Mesenchymal stem cell (in vitro differentiated cells and primary cell): ENCODE data around the gene SERPINE1.

Experiments used
- DNase-seq: peaks from one replicate; pipeline ENCODE4 v3.0.0-alpha.2; 2013
- H2AFZ ChIP-seq: one replicate; pipeline ENCODE4 v1.6.1; 2013; ENCODE audit warnings: low read depth, mild to moderate bottlenecking, control low read depth, inconsistent platforms, low read length, moderate library complexity
- H2AK5ac ChIP-seq: 2 replicates; pipeline ENCODE4 v1.6.1; 2013; ENCODE audit warnings: low read length, moderate library complexity, mild to moderate bottlenecking, inconsistent platforms; ENCODE audit not compliant: severe bottlenecking
- H2BK120ac ChIP-seq: one replicate; pipeline ENCODE4 v1.6.1; 2013; ENCODE audit warnings: low read depth, mild to moderate bottlenecking, inconsistent platforms, low read length, moderate library complexity
- H2BK12ac ChIP-seq, 2 experiments: one replicate each; pipeline ENCODE4 v1.6.1; 2013; ENCODE audit warnings: inconsistent platforms in 2 of 2, low read length in 2 of 2, mild to moderate bottlenecking in 2 of 2, moderate library complexity in 2 of 2, control low read depth in 1 of 2
- H2BK15ac ChIP-seq: one replicate; pipeline ENCODE4 v1.6.1; 2013; ENCODE audit warnings: mild to moderate bottlenecking, low read depth, inconsistent platforms; ENCODE audit not compliant: poor library complexity, severe bottlenecking
- H2BK5ac ChIP-seq: 2 replicates; pipeline ENCODE4 v1.6.1; 2013; ENCODE audit warnings: low read depth, mild to moderate bottlenecking, low read length, control low read depth, inconsistent platforms; ENCODE audit not compliant: poor library complexity, severe bottlenecking
- H3K14ac ChIP-seq, 2 experiments: one replicate each; pipeline ENCODE4 v1.6.1; 2013; ENCODE audit warnings: inconsistent platforms in 2 of 2, low read length in 2 of 2, control low read depth in 1 of 2, mild to moderate bottlenecking in 1 of 2, moderate library complexity in 1 of 2
- H3K18ac ChIP-seq, 2 experiments: one replicate each; pipeline ENCODE4 v1.6.1; 2013; ENCODE audit warnings: inconsistent platforms in 2 of 2, low read length in 2 of 2, control low read depth in 1 of 2, low read depth in 1 of 2, mild to moderate bottlenecking in 1 of 2
- H3K23ac ChIP-seq, 2 experiments: one replicate each; pipeline ENCODE4 v1.6.1; 2013; ENCODE audit warnings: inconsistent platforms in 2 of 2, low read length in 2 of 2, mild to moderate bottlenecking in 2 of 2, moderate library complexity in 2 of 2, control low read depth in 1 of 2
- H3K27ac ChIP-seq: 2 replicates; pipeline ENCODE4 v1.5.1; 2013; ENCODE audit warnings: mild to moderate bottlenecking, moderate library complexity, low read length, control low read depth, inconsistent platforms; ENCODE audit not compliant: poor library complexity, severe bottlenecking
- H3K27me3 ChIP-seq, 2 experiments: 2 replicates each; pipeline versions ENCODE4 v1.6.1 to v1.7.0; 2013; ENCODE audit warnings: low read length in 2 of 2, mild to moderate bottlenecking in 2 of 2, moderate library complexity in 2 of 2, control low read depth in 1 of 2, inconsistent platforms in 1 of 2; ENCODE audit not compliant: control insufficient read depth in 1 of 2, insufficient read depth in 1 of 2
- H3K36me3 ChIP-seq, 2 experiments: 2 replicates each; pipeline versions ENCODE4 v1.6.1 to v1.7.0; 2013; ENCODE audit warnings: low read length in 2 of 2, control low read depth in 1 of 2, inconsistent platforms in 1 of 2, low read depth in 1 of 2, mild to moderate bottlenecking in 1 of 2; ENCODE audit not compliant: insufficient read depth in 2 of 2, control insufficient read depth in 1 of 2
- H3K4ac ChIP-seq, 2 experiments: one replicate each; pipeline ENCODE4 v1.6.1; 2013; ENCODE audit warnings: inconsistent platforms in 2 of 2, low read length in 2 of 2, mild to moderate bottlenecking in 2 of 2, moderate library complexity in 2 of 2, control low read depth in 1 of 2, low read depth in 1 of 2
- H3K4me1 ChIP-seq: 2 replicates; pipeline ENCODE4 v1.6.1; 2013; ENCODE audit warnings: low read depth, low read length, control low read depth; ENCODE audit not compliant: control insufficient read depth, insufficient read depth
- H3K4me2 ChIP-seq: 2 replicates; pipeline ENCODE4 v1.6.1; 2013; ENCODE audit warnings: low read length, mild to moderate bottlenecking, inconsistent platforms; ENCODE audit not compliant: poor library complexity, severe bottlenecking
- H3K4me3 ChIP-seq, 2 experiments: 2 replicates each; pipeline versions ENCODE4 v1.5.1 to v1.7.0; 2013; ENCODE audit warnings: low read length in 2 of 2, mild to moderate bottlenecking in 2 of 2, control low read depth in 1 of 2, low read depth in 1 of 2; ENCODE audit not compliant: insufficient read depth in 1 of 2
- H3K79me1 ChIP-seq: replicated peaks from 2 replicates; pipeline ENCODE4 v1.6.1; 2013; ENCODE audit warnings: mild to moderate bottlenecking, control low read depth, low read length, inconsistent platforms; ENCODE audit not compliant: poor library complexity, severe bottlenecking
- H3K9ac ChIP-seq: 2 replicates; pipeline ENCODE4 v1.7.0; 2013; ENCODE audit warnings: mild to moderate bottlenecking, low read length, moderate library complexity
- H3K9me3 ChIP-seq: 2 replicates; pipeline ENCODE4 v1.7.0; 2013; ENCODE audit warnings: mild to moderate bottlenecking, low read length; ENCODE audit not compliant: control insufficient read depth
- H4K8ac ChIP-seq: one replicate; pipeline ENCODE4 v1.6.1; 2013; ENCODE audit warnings: inconsistent platforms, mild to moderate bottlenecking, low read length, moderate library complexity
- H4K91ac ChIP-seq: one replicate; pipeline ENCODE4 v1.6.1; 2013; ENCODE audit warnings: mild to moderate bottlenecking, low read length, inconsistent platforms
- WGBS: methylation state at CpG from one replicate; pipeline ENCODE4 v1.1.7; 2013; ENCODE audit warnings: mixed read lengths; 5-methylcytosine and 5-hydroxymethylcytosine counted together

The SERPINE1 gene

GRCh38 chr7:101174322-101174854 is 47.5 kb downstream of the SERPINE1 start:
- WGBS, result 5% methylated on average over 27 of the region's 28 CpGs
- Histone ChIP-seq H3K18ac (no peak overlapping the region), H3K4me1 (peaks cover 31% of the 10 kb centered on the region)

GRCh38 chr7:101175664-101176063 is 48.8 kb downstream of the SERPINE1 start:
- Histone ChIP-seq H4K91ac (no peak overlapping the region), H2AFZ (no peak overlapping the region), H3K79me1 (no peaks in the 10 kb centered on the region), H2BK120ac (no peak overlapping the region), H2BK12ac (no peak overlapping the region), H2AK5ac (no peak overlapping the region), H4K8ac (no peak overlapping the region), H3K4ac (no peak overlapping the region), H3K4me1 (peaks cover 33% of the 10 kb centered on the region), H3K18ac (no peak overlapping the region), H3K14ac (no peak overlapping the region), H3K27me3 (peaks cover 89 to 94% of the 10 kb centered on the region in 2 experiments), H2BK15ac (no peak overlapping the region), H3K36me3 (peaks cover 0 to 4% of the 10 kb centered on the region in 2 experiments), H3K27ac (no peak overlapping the region), H3K4me3 (no peak overlapping the region), H3K4me2 (no peak overlapping the region), H3K23ac (no peak overlapping the region), H3K9me3 (no peaks in the 10 kb centered on the region), H3K9ac (no peak overlapping the region), H2BK5ac (no peak overlapping the region)
- 42% methylated on average over 3 of the region's 3 CpGs for WGBS
- no peak for DNase-seq

More at GRCh38 chr7:101174322-101174854, 47.5 kb downstream of the SERPINE1 start:
- Histone ChIP-seq H2BK120ac (no peak overlapping the region), H2BK5ac (no peak overlapping the region), H2AK5ac (no peak overlapping the region), H4K91ac (no peak overlapping the region), H3K4me2 (no peak overlapping the region), H3K14ac (no peak overlapping the region), H3K27me3 (peaks cover 92 to 95% of the 10 kb centered on the region in 2 experiments), H3K36me3 (no peaks in the 10 kb centered on the region), H3K4ac (no peak overlapping the region), H3K4me3 (no peak overlapping the region), H4K8ac (no peak overlapping the region), H3K9ac (no peak overlapping the region), H2BK12ac (no peak overlapping the region), H3K9me3 (no peaks in the 10 kb centered on the region), H2AFZ (no peak overlapping the region), H3K79me1 (no peaks in the 10 kb centered on the region), H3K23ac (no peak overlapping the region), H3K27ac (no peak overlapping the region), H2BK15ac (no peak overlapping the region)
- DNase-seq, result no peak

GRCh38 chr7:101177644-101178043 is 50.7 kb downstream of the SERPINE1 start:
- H3K27ac ChIP-seq, result no peak overlapping the region
- no peak overlapping the region for H2BK12ac ChIP-seq
- no peak overlapping the region for H2AK5ac ChIP-seq
- H3K4me2 ChIP-seq, result no peak overlapping the region
- peaks cover 83 to 86% of the 10 kb centered on the region in 2 experiments for H3K27me3 ChIP-seq
- H3K4ac ChIP-seq, result no peak overlapping the region
- no peak overlapping the region for H3K9ac ChIP-seq
- H2BK15ac ChIP-seq, result no peak overlapping the region
- no peak overlapping the region for H3K23ac ChIP-seq
- no peaks in the 10 kb centered on the region for H3K9me3 ChIP-seq
- H3K36me3 ChIP-seq, result peaks cover 0 to 4% of the 10 kb centered on the region in 2 experiments
- 92% methylated on average over 2 of the region's 2 CpGs for WGBS
- H2AFZ ChIP-seq, result no peak overlapping the region
- no peak overlapping the region for H3K4me3 ChIP-seq
- H3K18ac ChIP-seq, result no peak overlapping the region
- H3K79me1 ChIP-seq, result no peaks in the 10 kb centered on the region
- no peak overlapping the region for H2BK120ac ChIP-seq
- H4K91ac ChIP-seq, result no peak overlapping the region
- no peak for DNase-seq
- H4K8ac ChIP-seq, result no peak overlapping the region
- H3K14ac ChIP-seq, result no peak overlapping the region
- H2BK5ac ChIP-seq, result no peak overlapping the region
- peaks cover 24% of the 10 kb centered on the region for H3K4me1 ChIP-seq

GRCh38 chr7:101179117-101179516 is 52.2 kb downstream of the SERPINE1 start:
- no peaks in the 10 kb centered on the region for H3K9me3 ChIP-seq
- peaks cover 16% of the 10 kb centered on the region for H3K4me1 ChIP-seq
- H2AFZ ChIP-seq, result no peak overlapping the region
- no peak overlapping the region for H2BK5ac ChIP-seq
- H3K4me3 ChIP-seq, result no peak overlapping the region
- peaks cover 0 to 4% of the 10 kb centered on the region in 2 experiments for H3K36me3 ChIP-seq
- H3K18ac ChIP-seq, result no peak overlapping the region
- H2BK120ac ChIP-seq, result no peak overlapping the region
- DNase-seq, result no peak
- H3K79me1 ChIP-seq, result no peaks in the 10 kb centered on the region
- H4K91ac ChIP-seq, result no peak overlapping the region
- H3K27ac ChIP-seq, result no peak overlapping the region
- H4K8ac ChIP-seq, result no peak overlapping the region
- no peak overlapping the region for H2BK15ac ChIP-seq
- no peak overlapping the region for H2BK12ac ChIP-seq
- H3K9ac ChIP-seq, result no peak overlapping the region
- WGBS, result 3% methylated on average over 15 of the region's 20 CpGs
- no peak overlapping the region for H3K14ac ChIP-seq
- no peak overlapping the region for H2AK5ac ChIP-seq
- no peak overlapping the region for H3K23ac ChIP-seq
- peaks cover 68 to 71% of the 10 kb centered on the region in 2 experiments for H3K27me3 ChIP-seq
- H3K4ac ChIP-seq, result no peak overlapping the region
- H3K4me2 ChIP-seq, result peak overlapping the region; percentile 44
